Neural crest cell (in vitro differentiated cells): ENCODE measurements around the gene PTPN13. TPM values are rescaled to one million over a fixed set of nuclear protein-coding genes. Genes with fewer than 3 reads are reported as not detected.
A peak's percentile ranks its signal among the peaks of the same experiment; 100 is the strongest.
"Not testable (repeated sequence)": the region's sequence is repeated elsewhere in the genome, so short reads cannot be mapped to it uniquely, and the experiment has no call there.

ENCODE experiments used
- DNase-seq: peaks from one replicate; pipeline ENCODE4 v3.0.0; 2021; ENCODE audit warnings: low read depth, mixed read lengths, low spot score
- H3K27ac Mint-ChIP-seq: one replicate; pipeline ENCODE4 v1.8.0; 2021; ENCODE audit warnings: mild to moderate bottlenecking, mixed read lengths; ENCODE audit not compliant: unreplicated experiment
- H3K27me3 Mint-ChIP-seq: 2 replicates; pipeline ENCODE4 v1.8.0; 2021; ENCODE audit warnings: low read depth, mild to moderate bottlenecking, mixed read lengths
- H3K36me3 Mint-ChIP-seq: 2 replicates; pipeline ENCODE4 v1.8.0; 2021; ENCODE audit warnings: low read depth, mild to moderate bottlenecking, mixed read lengths
- H3K4me1 Mint-ChIP-seq: 2 replicates; pipeline ENCODE4 v1.8.0; 2021; ENCODE audit warnings: mixed read lengths
- H3K4me3 Mint-ChIP-seq: one replicate; pipeline ENCODE4 v1.8.0; 2021; ENCODE audit warnings: mild to moderate bottlenecking, mixed read lengths
- H3K9me3 Mint-ChIP-seq: 2 replicates; pipeline ENCODE4 v1.8.0; 2021; ENCODE audit warnings: mixed read lengths
- CTCF ChIP-seq: fragments of 200-600 bp; sonication (generic); conservative IDR thresholded peaks from 2 replicates; pipeline ENCODE4 v1.5.0; 2021; ENCODE audit warnings: antibody characterized with exemption, mild to moderate bottlenecking
- total RNA-seq: library from RNA; stranded (reverse); gene quantifications from 2 replicates; pipeline ENCODE4 v1.2.1, GENCODE V29; 2021

The PTPN13 gene
- total RNA-seq, 1 donor from 2014 or later = 65.6 TPM

GRCh38 chr4:86641516-86642090, 47.5 kb downstream of the PTPN13 start:
- Mint-ChIP-seq H3K27ac (no peak overlapping the region), H3K4me1 (no peaks in the 10 kb centered on the region), H3K4me3 (no peak overlapping the region), H3K27me3 (no peaks in the 10 kb centered on the region), H3K9me3 (no peaks in the 10 kb centered on the region), H3K36me3 (peaks cover 25% of the 10 kb centered on the region)
- TF ChIP-seq CTCF = no peak
- DNase-seq = no peak

- no peak for TF ChIP-seq CTCF
- DNase-seq = no peak
- Mint-ChIP-seq H3K4me1 (no peaks in the 10 kb centered on the region), H3K4me3 (no peak overlapping the region), H3K27ac (no peak overlapping the region), H3K36me3 (peaks cover 35% of the 10 kb centered on the region), H3K9me3 (peaks cover 15% of the 10 kb centered on the region), H3K27me3 (no peaks in the 10 kb centered on the region)
Measured at GRCh38 chr4:86644892-86645291, 50.8 kb downstream of the PTPN13 start.

GRCh38 chr4:86652332-86652932, 58.3 kb downstream of the PTPN13 start:
- TF ChIP-seq CTCF = no peak
- Mint-ChIP-seq H3K27ac (no peak overlapping the region), H3K4me3 (no peak overlapping the region), H3K36me3 (peaks cover 80% of the 10 kb centered on the region), H3K27me3 (no peaks in the 10 kb centered on the region), H3K4me1 (no peaks in the 10 kb centered on the region), H3K9me3 (peaks cover 44% of the 10 kb centered on the region)
- no peak for DNase-seq

GRCh38 chr4:86653237-86653865, 59.2 kb downstream of the PTPN13 start:
- H3K4me1 Mint-ChIP-seq = no peaks in the 10 kb centered on the region
- H3K27ac Mint-ChIP-seq = no peak overlapping the region
- TF ChIP-seq CTCF = peak; percentile 49
- DNase-seq = no peak
- H3K9me3 Mint-ChIP-seq = peaks cover 39% of the 10 kb centered on the region
- H3K36me3 Mint-ChIP-seq = peaks cover 80% of the 10 kb centered on the region
- no peak overlapping the region for H3K4me3 Mint-ChIP-seq
- no peaks in the 10 kb centered on the region for H3K27me3 Mint-ChIP-seq

- H3K27ac Mint-ChIP-seq, H3K4me3 Mint-ChIP-seq, DNase-seq, H3K4me1 Mint-ChIP-seq, H3K27me3 Mint-ChIP-seq: not testable (repeated sequence)
- H3K36me3 Mint-ChIP-seq = peaks cover 50% of the 10 kb centered on the region
- H3K9me3 Mint-ChIP-seq = peaks cover 16% of the 10 kb centered on the region
Measured at GRCh38 chr4:86656781-86657180, 62.7 kb downstream of the PTPN13 start.

- Mint-ChIP-seq H3K4me3 (no peak overlapping the region), H3K27me3 (no peaks in the 10 kb centered on the region), H3K27ac (no peak overlapping the region), H3K36me3 (peaks cover 45% of the 10 kb centered on the region), H3K4me1 (peaks cover 9% of the 10 kb centered on the region), H3K9me3 (peaks cover 16% of the 10 kb centered on the region)
- no peak for DNase-seq
- TF ChIP-seq CTCF = no peak
Measured at GRCh38 chr4:86657382-86657781, 63.3 kb downstream of the PTPN13 start.
